ENCODE measurements around the gene MYMK. TPM values are rescaled to one million over a fixed set of nuclear protein-coding genes. Genes with fewer than 3 reads are reported as not detected.
A peak's percentile ranks its signal among the peaks of the same experiment; 100 is the strongest.

The MYMK gene
- total and polyA plus RNA-seq, 2 of the 13 experiments (the other 11 are each of a cell fraction or from before 2014, with no cell fraction given): not detected

- TF ChIP-seq ATF4 (CRISPR knock-in tag; IDR thresholded peaks at IDR 0.05) (no peak), KDM1A (CRISPR knock-in tag; IDR thresholded peaks at IDR 0.05) (no peak), ZNF644 (CRISPR knock-in tag; IDR thresholded peaks at IDR 0.05; ENCODE audit: low read depth) (no peak), ZNF841 (CRISPR knock-in tag; IDR thresholded peaks at IDR 0.05; ENCODE audit: borderline replicate concordance) (no peak), ZNF34 (CRISPR knock-in tag; IDR thresholded peaks at IDR 0.05; ENCODE audit: borderline replicate concordance) (no peak), SMAD9 (CRISPR knock-in tag; IDR thresholded peaks at IDR 0.05) (no peak), STAG1 (CRISPR knock-in tag; IDR thresholded peaks at IDR 0.05) (no peak)
Observed at GRCh38 chr9:133529457-133529856, 4.7 kb upstream of the MYMK start (continued).

GRCh38 chr9:133528876-133529241 lies 4.1 kb upstream of the MYMK start:
- Histone ChIP-seq H3K27me3 (ENCODE audit: control insufficient read depth in 1 of 2, insufficient read depth in 2 of 2, low read length in 2 of 2) (peaks cover 24 to 77% of the 10 kb centered on the region in 2 experiments; a peak in 4 of 5 replicates), H2AFZ (ENCODE audit: low read length) (no peak overlapping the region), H3K9ac (ENCODE audit: insufficient read depth, low read depth, low read length) (no peak overlapping the region), H4K20me1 (ENCODE audit: insufficient read depth, low read length) (no peaks in the 10 kb centered on the region), H3K79me2 (ENCODE audit: insufficient read depth, low read length) (no peaks in the 10 kb centered on the region), H3K9me3 (ENCODE audit: low read length) (no peaks in the 10 kb centered on the region), H3K4me2 (ENCODE audit: low read depth, low read length) (no peak overlapping the region), H3K27ac (ENCODE audit: extremely low read length, insufficient read depth, low read length) (no peak overlapping the region), H3K4me1 (ENCODE audit: insufficient read depth, low read length) (peaks cover 44% of the 10 kb centered on the region), H3K4me3 (replicated peaks in 1 of 3; ENCODE audit: insufficient read depth in 1 of 3, low read depth in 2 of 3, low read length in 3 of 3) (no peak overlapping the region), H3K36me3 (replicated peaks in 1 of 2; ENCODE audit: control insufficient read depth in 1 of 2, insufficient read depth in 2 of 2, low read length in 2 of 2) (no peaks in the 10 kb centered on the region)
- DNase-seq (ENCODE audit: low spot score) (no peak), FAIRE-seq (no peak), ATAC-seq (no peak)
- 0% methylated on average over 2 of the region's 11 CpGs for WGBS (ENCODE audit: low lambda C conversion rate)
- peak; percentile 36; the same call in 1 of the 2 replicates for TF ChIP-seq ZNF629 (CRISPR knock-in tag; conservative IDR thresholded peaks at IDR 0.05)
- no peak for TF ChIP-seq ZNF512 (CRISPR knock-in tag; IDR thresholded peaks at IDR 0.05)
- TF ChIP-seq ZKSCAN8 (CRISPR knock-in tag; IDR thresholded peaks at IDR 0.05; ENCODE audit: borderline replicate concordance): no peak
- intact Hi-C loops (cut with micrococcal nuclease; ENCODE audit: unreplicated experiment): no loop called here
- CTCF ChIA-PET (ENCODE audit: low intra/inter-chr PET ratio, low total read pairs): no interaction called here
- in situ Hi-C loops (cut with HindIII; ENCODE audit: extremely low pct_ligation_motif_present, low pct_unique_long_range_greater_than_20kb): loop anchor here (25.0 kb wide), 1 partner anchor 208 kb away; the partner anchor contains the start of gene SARDH
- BruUV-seq (replicated peaks): no TSS peak
- POLR2A ChIA-PET: interaction anchor here (0.9 to 1.0 kb wide), 2 partner anchors 7 to 23 kb away, joined by 3 read pairs; no protein-coding TSS in a partner anchor
